IPS-18c (cell line): Measurements from ENCODE around the gene EMC1.
A peak's percentile ranks its signal among the peaks of the same experiment; 100 is the strongest.
"Not testable (repeated sequence)": the region's sequence is repeated elsewhere in the genome, so short reads cannot be mapped to it uniquely, and the experiment has no call there.

ENCODE experiments used
- H3K4me3 ChIP-seq: 2 replicates; pipeline ENCODE4 v1.7.0; 2013; ENCODE audit warnings: low read depth, mild to moderate bottlenecking, low read length, moderate library complexity; ENCODE audit not compliant: insufficient read depth
- H3K9me3 ChIP-seq: one replicate; pipeline ENCODE4 v1.6.1; 2013; ENCODE audit warnings: mild to moderate bottlenecking, low read length, moderate library complexity; ENCODE audit not compliant: control insufficient read depth, insufficient read depth

Gene EMC1

DNA sequence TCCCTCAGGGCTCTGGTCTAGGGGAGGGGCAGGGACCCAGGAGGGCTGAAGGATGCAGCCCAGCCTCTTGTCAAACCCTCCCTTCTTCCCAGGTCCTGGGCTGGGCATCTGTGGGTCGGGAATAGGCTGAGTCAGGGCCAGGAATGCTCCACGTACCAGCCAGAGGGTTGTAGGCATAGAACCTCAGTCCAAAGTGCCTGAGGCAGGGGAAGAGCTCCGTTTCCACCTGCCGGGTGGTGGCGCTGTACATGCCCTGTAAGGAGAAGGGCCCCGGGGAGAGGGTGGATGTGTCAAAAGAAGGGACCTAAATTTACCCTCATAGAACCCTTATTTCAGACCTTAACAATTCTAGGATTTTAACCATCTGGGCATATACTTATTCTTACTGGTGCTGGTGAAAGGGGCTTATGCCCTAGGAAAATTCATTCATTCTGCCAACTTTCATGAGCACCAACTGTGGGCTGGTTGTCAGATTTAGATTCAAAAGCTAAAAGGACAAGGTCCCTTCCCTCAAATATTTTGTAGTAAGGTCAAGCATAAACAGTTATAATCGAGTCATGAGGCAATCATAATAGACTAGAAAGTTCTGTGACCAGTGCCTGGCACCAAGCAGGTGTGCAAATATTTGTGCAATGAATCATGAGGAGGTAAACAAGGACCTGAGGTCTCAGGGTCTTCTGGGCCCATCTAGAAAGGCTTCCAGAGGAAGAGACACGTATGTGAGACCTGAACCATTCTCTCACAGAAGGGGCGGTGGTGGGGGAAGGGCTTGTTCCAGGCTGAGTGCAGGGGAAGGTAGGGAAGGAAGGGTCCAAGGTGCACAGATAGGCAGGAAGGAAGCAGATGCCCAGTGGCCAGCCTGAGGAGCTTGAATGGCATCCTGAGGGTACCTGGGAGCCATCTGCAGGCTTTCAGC, 18.4 kb upstream of the EMC1 start:
- H3K4me3 ChIP-seq, H3K9me3 ChIP-seq: not testable (repeated sequence)

GRCh38 chr1:19268445-19268844, 17.1 kb upstream of the EMC1 start:
- no peak overlapping the region for H3K4me3 ChIP-seq
- no peaks in the 10 kb centered on the region for H3K9me3 ChIP-seq

DNA sequence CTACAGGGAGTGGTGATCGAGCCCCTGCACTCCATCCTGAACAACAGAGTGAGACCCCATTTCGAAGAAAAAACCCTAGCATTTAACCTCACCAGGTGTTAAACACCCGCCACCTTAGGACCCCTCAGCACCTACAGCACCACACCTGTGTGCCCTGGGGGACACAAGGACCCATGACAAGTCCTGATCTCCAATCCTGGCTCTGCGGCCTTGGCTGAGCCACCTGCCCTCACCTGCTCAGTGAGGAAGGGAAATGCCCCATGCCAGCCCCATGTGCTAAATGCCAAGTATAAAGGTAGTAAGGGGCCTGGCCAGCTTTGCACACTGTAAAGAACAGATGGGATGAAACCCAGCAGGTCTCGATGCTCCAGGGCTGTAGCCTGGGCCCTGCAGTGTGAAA, 11.4 kb upstream of the EMC1 start:
- no peak overlapping the region for H3K4me3 ChIP-seq
- H3K9me3 ChIP-seq, result no peaks in the 10 kb centered on the region

DNA sequence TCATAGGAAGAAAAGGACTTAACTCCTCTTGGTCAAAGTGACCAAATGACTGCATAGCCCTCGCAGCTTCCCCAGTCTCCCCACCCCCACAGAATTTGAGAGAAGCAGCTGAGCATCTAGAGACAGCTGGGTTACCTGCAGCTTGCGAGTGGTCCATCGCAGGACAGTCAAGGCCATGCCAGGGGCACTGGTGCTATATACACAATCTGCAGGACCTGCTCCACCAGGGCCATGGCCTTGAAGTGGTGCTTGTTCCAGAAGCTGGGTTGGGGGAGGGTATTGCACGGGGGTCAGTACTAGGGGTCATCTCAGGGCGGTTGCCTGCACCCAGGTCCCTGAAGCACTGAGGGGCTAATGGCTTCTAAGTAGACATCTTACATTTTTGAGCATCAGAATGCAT, 10.7 kb upstream of the EMC1 start:
- H3K9me3 ChIP-seq, result no peaks in the 10 kb centered on the region
- H3K4me3 ChIP-seq, result no peak overlapping the region

DNA sequence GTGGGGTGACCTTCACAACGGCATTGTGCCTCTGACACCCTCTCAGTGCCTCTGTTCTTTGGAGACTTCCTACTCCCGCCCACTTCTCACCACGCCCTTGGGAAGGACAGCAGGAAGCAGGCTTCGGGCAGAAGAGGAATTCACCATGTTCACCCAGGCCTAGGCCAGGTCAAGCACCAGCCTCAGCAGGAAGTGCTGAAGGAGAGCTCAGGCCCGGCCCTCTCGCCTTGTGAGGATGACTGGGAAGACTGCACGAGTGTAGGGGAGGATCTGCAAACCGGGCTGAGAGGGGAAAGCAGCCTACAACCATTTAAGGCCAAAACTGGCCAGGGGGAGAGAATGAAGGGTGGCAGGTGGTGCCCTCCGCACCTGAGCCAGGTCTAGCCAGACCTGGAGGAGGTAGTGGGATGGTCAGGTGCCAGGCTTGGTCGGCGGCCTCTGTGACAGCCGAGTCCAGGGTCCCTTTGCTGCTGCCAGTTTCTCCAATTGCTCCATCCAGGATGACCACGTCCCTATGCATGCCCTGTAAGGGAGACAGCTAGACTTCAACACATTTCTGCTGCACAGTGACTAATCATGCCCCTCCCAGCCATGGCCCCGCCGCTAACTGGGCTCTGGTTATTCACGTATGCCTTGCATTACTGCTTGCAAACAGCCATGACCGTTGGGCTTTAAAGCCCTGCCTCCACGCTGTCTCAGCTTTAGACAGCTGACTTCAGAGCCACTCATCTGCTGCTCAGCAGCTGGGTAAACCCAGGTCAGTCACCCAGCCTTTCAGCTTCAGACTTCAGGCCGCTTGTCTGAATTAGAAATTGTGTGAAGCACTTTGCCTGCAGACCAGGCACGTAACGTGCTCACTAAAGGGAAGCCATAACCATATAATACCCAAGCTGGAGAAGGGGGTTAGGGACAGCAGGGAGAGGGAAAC, 9.2 kb upstream of the EMC1 start:
- H3K4me3 ChIP-seq, result no peak overlapping the region

GRCh38 chr1:19258353-19258752, 7.0 kb upstream of the EMC1 start:
- H3K9me3 ChIP-seq, result no peaks in the 10 kb centered on the region
- no peak overlapping the region for H3K4me3 ChIP-seq

More for the DNA sequence above, 9.2 kb upstream of the EMC1 start:
- no peaks in the 10 kb centered on the region for H3K9me3 ChIP-seq

DNA sequence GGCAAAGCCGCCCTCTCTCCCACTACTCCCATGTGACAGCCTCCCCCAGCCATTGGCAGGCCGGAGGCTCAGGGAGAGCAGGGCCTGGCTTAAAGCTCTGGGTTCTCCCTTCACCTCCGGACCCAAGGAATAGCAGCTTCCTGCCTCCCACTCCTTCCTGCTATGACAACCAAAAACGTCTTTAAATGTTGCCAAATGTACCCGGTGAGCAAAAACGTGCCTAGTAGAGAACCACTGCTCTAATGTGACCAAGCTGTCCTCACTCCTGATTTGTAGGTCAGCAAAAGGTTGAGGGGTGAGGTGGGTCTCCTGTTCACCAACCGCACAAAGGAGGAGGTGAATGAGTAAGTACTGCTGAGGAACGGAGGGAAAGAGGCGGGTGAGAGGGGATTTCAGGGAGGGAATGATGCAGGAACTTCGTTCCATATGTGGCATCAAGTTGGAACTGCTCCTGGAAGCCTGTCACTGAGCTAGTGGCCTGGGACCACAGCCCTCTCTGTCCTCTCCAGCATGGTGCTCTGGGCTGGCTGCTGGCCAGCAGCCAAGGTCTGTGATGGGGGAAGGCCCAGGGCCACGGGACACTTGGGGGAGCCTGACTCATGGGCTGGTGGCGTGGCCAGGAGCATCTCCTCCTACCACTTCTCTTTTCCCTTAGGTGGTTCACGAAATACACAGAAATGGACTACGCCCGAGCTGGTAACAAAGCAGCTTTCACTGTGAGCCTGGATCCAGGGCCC, 6.0 kb upstream of the EMC1 start:
- Histone ChIP-seq H3K9me3 (no peaks in the 10 kb centered on the region), H3K4me3 (no peak overlapping the region)

- not testable (repeated sequence) for H3K4me3 ChIP-seq, H3K9me3 ChIP-seq
Measured at GRCh38 chr1:19256301-19256700, 5.0 kb upstream of the EMC1 start.

- no peaks in the 10 kb centered on the region for H3K9me3 ChIP-seq
- no peak overlapping the region for H3K4me3 ChIP-seq
Measured at GRCh38 chr1:19255288-19255687, 4.0 kb upstream of the EMC1 start.

DNA sequence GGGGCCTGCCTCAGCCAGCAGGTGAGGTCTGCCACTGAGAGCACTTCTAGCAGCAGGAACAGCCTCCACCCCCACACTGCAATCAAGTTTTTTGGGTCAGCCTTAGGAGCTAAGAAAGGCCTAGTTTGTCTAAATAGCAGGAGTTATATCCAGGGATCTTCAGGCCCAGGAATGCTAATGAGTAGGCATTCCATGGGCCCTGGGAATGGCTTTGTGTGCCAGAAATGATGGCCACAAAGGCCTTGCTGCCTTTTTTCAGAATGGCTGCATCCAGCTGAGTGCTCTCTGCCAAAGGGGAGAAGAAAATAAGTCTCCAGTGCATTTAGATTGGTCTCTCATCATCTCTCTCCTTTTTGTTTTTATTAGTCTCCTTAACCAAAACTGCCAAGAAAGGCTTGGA, 3.1 kb upstream of the EMC1 start:
- Histone ChIP-seq H3K9me3 (no peaks in the 10 kb centered on the region), H3K4me3 (no peak overlapping the region)

DNA sequence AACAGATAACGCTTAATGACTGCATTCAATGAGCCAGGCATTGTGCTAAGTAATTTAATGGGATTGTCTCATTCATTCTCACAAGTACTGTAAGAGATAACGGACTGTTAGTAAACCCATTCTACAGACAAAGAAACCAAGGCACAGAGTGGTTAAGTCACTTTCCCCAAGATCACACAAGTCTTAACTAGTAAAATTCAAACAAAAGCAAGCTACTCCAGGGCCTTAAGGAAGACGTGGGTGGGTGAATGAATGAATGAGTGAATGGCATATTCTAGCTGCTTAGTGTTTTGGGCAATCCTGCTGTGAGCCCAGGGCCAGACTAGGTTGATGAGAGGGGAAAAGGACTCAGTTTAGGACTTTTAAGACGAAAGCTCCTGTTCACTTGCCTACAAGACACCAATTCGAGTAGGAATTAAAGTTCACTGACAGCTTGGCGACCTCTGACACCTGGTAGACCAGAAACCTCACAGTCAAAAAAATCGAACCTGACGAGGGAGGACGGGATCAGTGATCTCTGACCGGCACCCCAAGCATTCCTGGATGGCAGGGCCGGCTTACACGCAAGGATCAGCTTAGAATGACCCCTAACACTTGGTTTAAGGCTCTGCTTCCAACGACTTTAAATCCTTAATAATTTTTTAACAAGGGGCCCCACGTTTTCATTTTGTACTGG, 557 bp downstream of the EMC1 start:
- Histone ChIP-seq H3K9me3 (no peaks in the 10 kb centered on the region), H3K4me3 (peak overlapping the region; percentile 99)

GRCh38 chr1:19240673-19241538, 10.4 kb downstream of the EMC1 start:
- Histone ChIP-seq H3K9me3 (no peaks in the 10 kb centered on the region), H3K4me3 (no peak overlapping the region)

GRCh38 chr1:19239876-19240275, 11.4 kb downstream of the EMC1 start:
- Histone ChIP-seq H3K9me3 (no peaks in the 10 kb centered on the region), H3K4me3 (no peak overlapping the region)

- H3K9me3 ChIP-seq, result no peaks in the 10 kb centered on the region
- H3K4me3 ChIP-seq, result no peak overlapping the region
Measured at GRCh38 chr1:19234224-19234623, 17.1 kb downstream of the EMC1 start.

DNA sequence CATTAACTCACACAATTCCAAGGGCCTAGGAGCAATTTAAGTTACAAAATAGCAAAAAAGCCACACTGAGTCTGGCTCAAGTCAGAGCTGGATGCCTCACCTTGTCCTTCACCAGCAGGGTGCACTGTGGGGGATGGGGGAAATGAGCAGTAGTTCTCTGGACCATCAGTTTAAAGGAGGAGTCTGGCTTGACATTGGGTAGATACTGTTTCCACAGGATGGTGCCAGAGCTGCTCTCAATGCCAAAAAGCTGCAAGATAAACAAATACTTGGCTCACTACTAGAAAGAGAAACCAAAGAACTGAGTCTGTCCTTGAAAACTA, 18.8 kb downstream of the EMC1 start:
- Histone ChIP-seq H3K9me3 (no peaks in the 10 kb centered on the region), H3K4me3 (no peak overlapping the region)

DNA sequence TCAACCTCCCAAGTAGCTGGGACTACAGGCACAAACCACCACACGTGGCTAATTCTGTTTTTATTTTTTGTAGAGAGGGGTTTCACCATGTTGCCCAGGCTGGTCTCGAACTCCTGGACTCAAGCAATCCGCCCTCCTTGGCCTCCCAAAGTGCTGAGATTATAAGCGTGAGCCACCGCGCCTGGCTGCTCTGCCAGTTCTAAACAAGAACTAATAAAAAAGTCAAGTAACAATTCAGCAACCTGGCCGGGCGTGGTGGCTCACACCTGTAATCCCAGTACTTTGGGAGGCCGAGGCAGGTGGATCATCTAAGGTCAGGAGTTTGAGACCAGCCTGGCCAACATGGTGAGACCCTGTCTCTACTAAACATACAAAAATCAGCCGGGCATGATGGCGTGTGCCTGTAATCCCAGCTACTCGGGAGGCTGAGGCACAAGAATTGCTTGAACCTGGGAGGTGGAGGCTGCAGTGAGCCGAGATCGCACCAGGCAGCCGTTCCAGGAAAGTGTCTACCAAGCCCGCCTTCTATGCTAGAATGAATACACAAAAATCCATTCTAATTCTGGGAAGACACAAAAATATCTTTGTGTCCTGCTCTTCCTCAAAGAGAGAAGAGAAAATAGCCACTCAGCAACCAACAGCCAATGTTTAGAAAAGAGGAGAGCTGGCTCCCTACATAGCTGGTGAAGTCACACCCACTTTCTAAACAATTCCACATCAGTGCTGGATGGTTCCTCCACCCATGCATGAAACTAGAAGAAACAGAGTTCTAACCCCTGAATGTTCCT, 19.4 kb downstream of the EMC1 start:
- not testable (repeated sequence) for H3K9me3 ChIP-seq, H3K4me3 ChIP-seq
